ENCODE data around the gene ETV3L. TPM values are rescaled to one million over a fixed set of nuclear protein-coding genes. Genes with fewer than 3 reads are reported as not detected.

Gene ETV3L
- total RNA-seq, 1 donor, result not detected

GRCh38 chr1:157132616-157133167 is 33.1 kb upstream of the ETV3L start:
- no peak for DNase-seq (ENCODE audit: low read depth in 2 of 3, low spot score in 2 of 3)

- no peak for DNase-seq (ENCODE audit: low read depth in 2 of 3, low spot score in 2 of 3)
These were observed 32.5 kb upstream of the ETV3L start for GRCh38 chr1:157132111-157132510.

- DNase-seq (ENCODE audit: low read depth in 2 of 3, low spot score in 2 of 3), result no peak
These were observed 31.7 kb upstream of the ETV3L start for GRCh38 chr1:157131281-157131680.

- DNase-seq (ENCODE audit: low read depth in 2 of 3, low spot score in 2 of 3), result peak in 1 of 3 donors; percentile 6
These were observed 25.2 kb upstream of the ETV3L start for GRCh38 chr1:157124855-157125254.

- DNase-seq (ENCODE audit: low read depth in 2 of 3, low spot score in 2 of 3), result no peak
These were observed 19.8 kb upstream of the ETV3L start for GRCh38 chr1:157119448-157119847.

- DNase-seq (ENCODE audit: low read depth in 2 of 3, low spot score in 2 of 3), result no peak
These were observed 19.4 kb upstream of the ETV3L start for GRCh38 chr1:157119008-157119407.

- DNase-seq (ENCODE audit: low read depth in 2 of 3, low spot score in 2 of 3), result no peak
These were observed 18.0 kb upstream of the ETV3L start for GRCh38 chr1:157117527-157118057.

- DNase-seq (ENCODE audit: low read depth in 2 of 3, low spot score in 2 of 3), result no peak
These were observed 17.1 kb upstream of the ETV3L start for GRCh38 chr1:157116737-157117103.

GRCh38 chr1:157115851-157116736 is 16.5 kb upstream of the ETV3L start:
- no peak for DNase-seq (ENCODE audit: low read depth in 2 of 3, low spot score in 2 of 3)

GRCh38 chr1:157115429-157115838 is 15.8 kb upstream of the ETV3L start:
- no peak for DNase-seq (ENCODE audit: low read depth in 2 of 3, low spot score in 2 of 3)

- no peak for DNase-seq (ENCODE audit: low read depth in 2 of 3, low spot score in 2 of 3)
These were observed 14.8 kb upstream of the ETV3L start for GRCh38 chr1:157114183-157115121.

GRCh38 chr1:157113631-157114030 is 14.0 kb upstream of the ETV3L start:
- DNase-seq (ENCODE audit: low read depth in 2 of 3, low spot score in 2 of 3), result no peak

- no peak for DNase-seq (ENCODE audit: low read depth in 2 of 3, low spot score in 2 of 3)
These were observed 13.5 kb upstream of the ETV3L start for GRCh38 chr1:157113106-157113505.

GRCh38 chr1:157112186-157112867 is 12.7 kb upstream of the ETV3L start:
- DNase-seq (ENCODE audit: low read depth in 2 of 3, low spot score in 2 of 3), result no peak

- no peak for DNase-seq (ENCODE audit: low read depth in 2 of 3, low spot score in 2 of 3)
These were observed 12.0 kb upstream of the ETV3L start for GRCh38 chr1:157111396-157112165.

GRCh38 chr1:157110686-157111085 is 11.1 kb upstream of the ETV3L start:
- no peak for DNase-seq (ENCODE audit: low read depth in 2 of 3, low spot score in 2 of 3)

GRCh38 chr1:157110003-157110402 is 10.4 kb upstream of the ETV3L start:
- DNase-seq (ENCODE audit: low read depth in 2 of 3, low spot score in 2 of 3), result no peak

GRCh38 chr1:157108448-157108847 is 8.8 kb upstream of the ETV3L start:
- no peak for DNase-seq (ENCODE audit: low read depth in 2 of 3, low spot score in 2 of 3)

- DNase-seq (ENCODE audit: low read depth in 2 of 3, low spot score in 2 of 3), result no peak
These were observed 8.1 kb upstream of the ETV3L start for GRCh38 chr1:157107702-157108101.

- DNase-seq (ENCODE audit: low read depth in 2 of 3, low spot score in 2 of 3), result no peak
These were observed 7.2 kb upstream of the ETV3L start for GRCh38 chr1:157106813-157107189.
